Colon (tissue), 2 donors: ENCODE measurements around the gene SPATS2L.

Experiments
- FAIRE-seq: peaks from 2 replicates; lab custom pipeline; 2012; peaks lifted over from hg19 to GRCh38; lab: Jason Lieb, UNC
- donor health status: control.
- donor health status: control.

The SPATS2L gene

DNA sequence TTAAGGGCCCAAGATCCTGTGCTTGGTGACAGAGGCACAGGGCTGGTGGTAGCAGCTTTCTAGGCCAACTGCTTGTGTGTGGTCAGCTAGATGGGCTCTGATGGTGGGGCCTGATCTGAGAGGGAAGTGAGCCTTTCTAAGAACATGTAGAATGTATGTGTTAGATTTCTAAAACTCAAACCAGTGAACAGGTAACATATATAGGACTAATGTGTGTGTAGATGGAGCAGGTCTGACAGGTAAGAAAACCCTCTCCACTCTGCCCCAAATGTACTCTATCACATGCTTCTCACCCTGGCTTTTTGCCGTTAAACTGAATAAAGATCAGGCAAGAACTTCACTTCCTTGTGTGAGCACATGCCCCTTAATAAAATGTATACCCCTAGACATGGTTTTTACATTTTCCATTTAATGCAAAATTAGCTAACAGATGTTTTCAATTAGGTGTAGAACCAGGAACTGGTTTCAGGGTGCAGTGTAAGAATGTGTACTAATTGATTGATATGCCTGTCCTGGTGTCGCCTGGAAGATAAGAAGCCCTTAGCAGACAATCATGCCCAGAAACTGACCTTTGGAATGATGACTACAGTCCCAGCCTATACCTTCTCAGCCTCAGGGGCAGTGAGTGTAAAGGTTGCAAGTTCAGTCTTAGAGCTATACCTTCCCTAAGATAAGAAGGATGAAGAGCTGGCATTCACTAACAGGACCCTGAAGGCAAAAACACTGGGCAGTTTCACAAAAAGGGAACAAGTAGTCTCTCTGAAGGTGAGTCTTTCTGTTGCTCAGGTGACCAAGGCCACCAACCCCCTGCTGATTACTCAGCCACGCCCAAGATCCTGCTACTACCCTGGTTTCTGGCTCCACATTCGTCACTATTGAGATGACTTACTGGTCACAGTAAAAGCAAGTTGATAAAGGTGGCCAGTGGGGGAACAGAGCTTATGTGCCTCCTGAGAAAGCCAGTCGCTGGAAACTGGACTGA is 71.2 kb downstream of the SPATS2L start:
- FAIRE-seq = no peak

DNA sequence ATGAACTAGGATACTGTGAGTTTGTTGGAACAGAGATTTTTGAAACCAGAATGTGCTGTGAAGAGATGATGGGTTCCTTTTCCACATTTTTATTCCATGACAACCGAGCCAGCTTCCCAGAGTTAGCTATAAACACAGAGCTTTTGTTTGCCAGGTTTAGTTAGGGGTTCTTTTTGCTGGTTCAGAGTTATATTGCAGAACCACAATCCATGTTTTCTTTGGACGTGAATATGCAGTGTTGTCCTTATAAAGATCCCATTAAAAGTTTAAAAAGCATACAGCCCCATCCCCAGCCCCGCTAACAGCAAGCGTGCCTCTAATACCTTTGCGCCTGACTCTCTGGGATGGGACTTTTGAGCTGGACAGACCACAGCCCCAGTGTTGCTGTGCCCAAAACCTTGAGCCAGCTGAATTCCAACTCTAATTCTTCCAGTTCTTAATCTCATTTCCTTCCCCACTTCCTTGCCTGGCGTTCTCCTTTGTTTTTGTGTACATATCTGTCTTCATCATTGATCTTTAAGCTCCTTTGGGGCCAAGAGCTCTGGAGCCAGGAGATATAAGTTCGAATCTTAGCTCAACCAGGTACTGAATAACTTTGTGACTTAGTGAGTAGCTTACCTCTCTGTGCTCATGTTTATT is 72.3 kb downstream of the SPATS2L start:
- no peak for FAIRE-seq

DNA sequence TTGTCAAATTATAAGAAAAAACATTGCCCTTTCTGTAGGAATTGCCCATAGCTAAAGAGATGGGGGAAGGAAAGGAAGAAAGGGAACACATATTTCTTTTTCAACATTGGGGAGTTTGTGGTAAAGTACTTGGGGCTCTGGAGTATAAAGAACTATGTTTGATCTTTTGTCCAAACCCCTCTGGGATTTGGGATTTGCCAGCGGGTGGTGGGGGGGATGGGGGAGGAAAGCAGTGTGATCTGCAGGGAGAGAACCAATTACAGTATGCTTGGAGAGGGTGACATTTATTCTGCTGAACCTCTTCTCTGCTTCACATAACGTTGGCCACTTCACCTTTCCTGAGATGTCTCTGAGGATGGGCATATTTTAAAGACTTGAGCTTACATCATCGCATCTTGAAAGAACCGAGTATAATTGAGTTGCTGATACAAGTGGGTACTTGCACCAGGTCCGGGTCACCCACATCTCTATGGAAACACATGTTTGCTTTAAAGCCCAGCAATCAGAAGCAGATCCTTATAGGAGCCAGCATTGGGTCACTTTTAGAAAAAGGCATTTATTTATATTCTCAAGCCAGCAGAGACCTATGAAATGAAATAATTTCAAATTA is 73.1 kb downstream of the SPATS2L start:
- FAIRE-seq = no peak

- FAIRE-seq = no peak
These were observed 73.6 kb downstream of the SPATS2L start for GRCh38 chr2:200380091-200380561.

GRCh38 chr2:200380833-200381542 is 74.5 kb downstream of the SPATS2L start:
- no peak for FAIRE-seq

DNA sequence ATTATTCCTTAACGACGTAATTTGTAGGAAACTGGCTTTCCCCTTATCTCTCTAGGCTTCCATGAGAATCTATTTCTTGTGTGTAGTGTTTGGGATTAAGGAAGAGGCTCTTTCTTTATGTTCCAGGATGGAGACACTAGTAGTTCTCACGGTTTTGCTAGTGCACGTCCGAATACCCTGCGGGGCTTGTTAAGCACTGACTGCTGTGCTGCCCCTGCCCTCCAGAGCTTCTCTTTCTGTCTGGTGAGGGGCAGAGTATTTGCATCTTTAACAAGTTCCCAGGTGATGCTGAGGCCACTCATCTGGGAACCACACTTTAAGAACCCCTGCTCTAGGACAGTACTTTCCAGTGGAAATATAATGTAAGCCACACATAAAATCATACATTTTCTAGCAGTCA is 76.4 kb downstream of the SPATS2L start:
- no peak for FAIRE-seq

GRCh38 chr2:200383380-200384110 is 77.1 kb downstream of the SPATS2L start:
- FAIRE-seq = peak; percentile 86

DNA sequence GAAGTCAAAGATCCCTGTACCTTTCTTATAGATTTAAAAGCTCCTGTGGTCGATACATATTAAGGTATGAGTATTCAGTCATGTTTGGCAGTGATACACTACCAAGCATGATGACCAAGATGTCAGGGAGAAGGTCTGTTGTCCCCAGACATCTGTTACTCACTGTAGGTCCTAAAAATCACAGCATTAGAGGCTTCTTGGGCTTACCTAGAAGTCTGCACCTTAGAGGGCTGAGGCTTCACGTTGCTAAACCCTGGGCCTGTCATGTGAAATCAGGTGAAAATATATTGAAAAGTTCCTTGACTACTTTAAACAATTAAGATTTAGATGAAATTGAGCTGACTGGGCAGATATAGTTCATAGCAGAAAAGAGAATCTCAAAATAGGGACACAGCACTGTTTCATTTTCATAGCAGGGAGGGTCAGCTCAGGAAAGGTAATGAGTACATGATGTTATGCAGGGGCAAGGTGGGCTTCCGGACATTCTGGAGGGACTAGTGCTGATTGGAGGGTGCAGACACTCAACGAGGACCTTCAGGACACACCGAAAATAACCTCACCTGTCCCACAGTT is 78.7 kb downstream of the SPATS2L start:
- no peak for FAIRE-seq

GRCh38 chr2:200393191-200393590 is 86.7 kb downstream of the SPATS2L start:
- no peak for FAIRE-seq

GRCh38 chr2:200394045-200394444 is 87.6 kb downstream of the SPATS2L start:
- FAIRE-seq = no peak

- no peak for FAIRE-seq
These were observed 90.3 kb downstream of the SPATS2L start for GRCh38 chr2:200396781-200397242.

DNA sequence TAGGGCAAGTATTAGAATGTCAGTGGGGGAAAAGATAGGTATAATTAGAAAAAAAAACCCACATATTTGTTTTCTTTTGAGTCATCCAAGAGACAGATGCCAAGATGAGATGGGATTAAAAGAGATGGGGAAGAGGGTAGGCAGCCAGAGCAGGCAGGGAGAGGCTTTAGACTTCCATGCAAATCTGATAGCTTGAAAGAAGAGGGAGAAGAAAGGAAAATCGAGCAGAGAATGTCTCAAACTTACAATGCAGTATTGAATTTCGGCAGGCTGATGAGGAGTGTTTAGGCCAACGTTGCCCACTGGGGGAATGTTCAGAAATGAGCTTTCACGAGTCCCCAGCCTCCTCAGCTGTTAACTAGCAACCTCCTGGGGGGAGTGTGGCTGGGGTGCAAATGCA is 91.3 kb downstream of the SPATS2L start:
- FAIRE-seq = no peak

DNA sequence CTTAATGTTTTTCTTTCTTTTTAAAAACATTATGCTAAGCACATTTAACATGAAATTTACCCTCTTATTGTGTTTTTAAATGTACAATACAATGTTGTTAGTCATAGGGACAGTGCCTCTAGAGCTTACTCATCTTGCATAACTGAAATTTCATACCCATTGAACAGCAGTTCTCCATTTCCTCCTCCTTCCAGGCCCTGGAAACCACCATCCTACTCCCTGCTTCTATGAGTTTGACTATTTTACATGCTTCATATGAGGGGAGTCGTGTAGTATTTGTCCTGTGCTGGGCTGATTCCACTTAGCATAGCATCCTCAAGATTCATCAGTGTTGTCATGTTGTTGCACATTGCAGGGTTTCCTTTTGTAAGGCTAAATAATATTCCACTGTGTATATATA is 92.6 kb downstream of the SPATS2L start:
- no peak for FAIRE-seq

GRCh38 chr2:200399636-200400035 is 93.1 kb downstream of the SPATS2L start:
- FAIRE-seq = no peak

GRCh38 chr2:200403814-200404213 is 97.3 kb downstream of the SPATS2L start:
- FAIRE-seq = no peak

DNA sequence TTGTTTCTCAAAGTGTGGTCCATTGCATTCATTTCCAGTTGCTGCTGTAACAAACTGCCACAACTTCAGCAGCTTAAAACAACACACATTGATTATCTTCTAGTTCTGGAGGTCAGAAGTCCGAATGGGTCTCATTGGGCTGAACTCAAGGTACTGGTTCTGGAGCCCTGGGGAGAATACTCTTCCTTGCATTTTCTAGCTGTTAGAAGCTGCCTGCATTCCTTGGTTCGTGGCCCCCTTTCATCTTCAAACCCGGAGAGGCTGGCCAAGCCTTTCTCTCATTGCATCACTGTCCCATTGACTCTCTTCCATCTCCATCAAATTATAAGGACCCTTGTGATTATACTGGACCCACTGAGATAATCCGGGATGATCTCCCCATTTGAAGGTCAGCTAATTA is 98.1 kb downstream of the SPATS2L start:
- no peak for FAIRE-seq

- peak; percentile 70 for FAIRE-seq
These were observed 99.3 kb downstream of the SPATS2L start for GRCh38 chr2:200405599-200406298.

DNA sequence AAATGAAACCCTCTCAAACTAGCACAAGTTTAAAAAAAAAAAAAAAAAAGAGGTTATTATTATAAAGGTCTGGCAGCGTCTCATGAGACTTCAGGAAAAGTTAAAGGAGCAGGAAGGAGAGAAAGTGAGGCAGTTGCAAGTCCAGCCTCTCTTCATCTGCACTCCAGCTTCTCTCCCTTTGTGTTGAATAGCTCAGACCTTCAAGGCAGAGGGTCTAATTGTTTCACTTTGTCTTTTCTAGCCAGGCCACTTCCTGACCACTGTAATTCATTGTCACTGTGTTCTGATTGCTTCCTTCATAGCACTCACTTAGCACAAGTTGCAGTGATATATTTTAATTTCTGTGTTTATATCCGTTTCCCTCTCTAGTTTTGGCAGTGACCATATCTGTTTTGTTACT is 99.9 kb downstream of the SPATS2L start:
- no peak for FAIRE-seq

DNA sequence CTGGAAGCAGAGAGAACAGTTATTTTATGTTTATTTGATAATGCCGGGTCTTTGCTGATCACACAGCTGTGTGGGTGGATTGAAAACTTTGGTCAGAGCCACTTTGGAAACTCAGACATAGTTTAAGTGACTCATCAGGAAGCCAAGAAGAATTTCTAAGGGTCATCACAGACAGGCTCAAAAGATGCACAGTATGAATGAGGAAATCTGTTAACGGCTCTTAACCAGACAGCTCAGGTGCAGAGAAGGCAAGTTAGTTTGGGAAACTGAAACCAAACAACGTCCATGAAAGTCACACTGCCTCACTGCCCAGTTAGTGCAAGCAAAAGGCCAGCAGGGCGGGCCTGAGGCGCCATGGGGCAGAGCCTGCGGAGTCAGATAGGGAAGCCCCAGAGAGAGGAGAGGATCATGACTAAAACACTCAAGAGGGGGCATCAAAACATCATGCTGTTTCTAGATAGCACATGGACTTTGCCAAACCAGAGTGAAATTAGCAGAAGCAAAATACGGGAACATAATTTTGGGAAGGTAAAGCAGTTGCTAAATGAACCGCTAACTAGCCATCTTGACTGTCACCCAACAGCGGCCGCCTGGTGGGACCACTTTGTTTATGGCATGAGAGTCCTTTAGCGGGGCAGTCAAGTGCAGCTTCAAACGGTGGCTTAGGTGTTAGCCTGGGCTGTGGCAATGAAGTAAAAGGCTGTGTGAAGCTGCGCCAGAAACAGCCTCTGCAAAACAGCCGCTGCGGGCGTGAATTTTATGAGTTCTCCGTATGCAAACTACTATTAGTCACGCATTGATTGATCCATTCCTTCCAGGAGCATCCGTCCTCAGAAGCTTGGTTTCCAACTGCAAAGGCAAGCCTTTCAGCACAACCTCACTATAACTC is 102.2 kb downstream of the SPATS2L start:
- FAIRE-seq = no peak
